HG03520 (cell line): ENCODE measurements around the gene BACH2.
"Not testable (repeated sequence)": the region's sequence is repeated elsewhere in the genome, so short reads cannot be mapped to it uniquely, and the experiment has no call there.

Experiments
- ATAC-seq: cut with Tn5 transposase; IDR thresholded peaks from one replicate; pipeline ENCODE4 v1.9.1; 2021; ENCODE audit warnings: mild to moderate bottlenecking, moderate library complexity; ENCODE audit not compliant: unreplicated experiment

BACH2 gene

DNA sequence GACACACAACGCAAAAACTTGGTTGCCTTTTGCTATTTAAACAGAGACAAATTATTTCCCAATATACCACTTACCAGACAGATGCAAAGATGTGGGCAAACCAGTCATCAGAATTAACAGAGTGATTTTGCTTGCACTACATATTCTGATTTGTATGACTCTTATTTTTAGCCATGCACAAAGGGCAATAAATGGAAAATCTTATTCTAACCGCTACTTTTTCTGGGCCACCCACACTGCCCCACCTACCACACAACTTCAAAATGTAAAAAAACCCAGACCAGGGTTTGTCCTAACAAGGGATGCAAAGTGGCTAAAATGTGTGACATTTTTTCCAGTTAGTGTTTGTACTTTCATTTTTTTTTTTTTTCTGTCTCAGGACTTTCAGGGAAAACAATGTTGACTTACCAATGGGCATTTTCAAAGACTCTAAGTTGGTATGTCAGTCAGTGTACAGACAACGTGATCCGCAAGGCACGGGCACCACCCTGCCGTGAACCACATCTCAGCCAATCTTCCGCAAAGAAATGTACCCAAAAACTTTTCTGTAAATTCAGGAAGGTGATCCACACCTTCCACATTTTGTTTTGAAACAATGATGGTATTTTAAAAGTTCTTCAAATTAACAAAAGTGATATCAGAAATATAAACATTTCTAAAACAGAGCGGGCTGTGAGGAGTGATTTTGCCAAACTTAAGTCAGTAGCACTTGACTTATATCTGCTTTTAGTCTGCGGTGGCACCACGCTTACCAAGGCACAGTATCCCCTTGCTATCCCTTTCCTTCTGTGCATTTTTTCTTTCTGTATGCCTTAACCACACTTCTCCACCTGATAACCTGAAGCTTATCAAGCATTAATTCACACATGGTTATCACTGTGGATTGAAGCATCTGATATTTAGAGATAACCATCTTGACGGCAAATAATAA, 216.8 kb downstream of the BACH2 start:
- no peak for ATAC-seq

DNA sequence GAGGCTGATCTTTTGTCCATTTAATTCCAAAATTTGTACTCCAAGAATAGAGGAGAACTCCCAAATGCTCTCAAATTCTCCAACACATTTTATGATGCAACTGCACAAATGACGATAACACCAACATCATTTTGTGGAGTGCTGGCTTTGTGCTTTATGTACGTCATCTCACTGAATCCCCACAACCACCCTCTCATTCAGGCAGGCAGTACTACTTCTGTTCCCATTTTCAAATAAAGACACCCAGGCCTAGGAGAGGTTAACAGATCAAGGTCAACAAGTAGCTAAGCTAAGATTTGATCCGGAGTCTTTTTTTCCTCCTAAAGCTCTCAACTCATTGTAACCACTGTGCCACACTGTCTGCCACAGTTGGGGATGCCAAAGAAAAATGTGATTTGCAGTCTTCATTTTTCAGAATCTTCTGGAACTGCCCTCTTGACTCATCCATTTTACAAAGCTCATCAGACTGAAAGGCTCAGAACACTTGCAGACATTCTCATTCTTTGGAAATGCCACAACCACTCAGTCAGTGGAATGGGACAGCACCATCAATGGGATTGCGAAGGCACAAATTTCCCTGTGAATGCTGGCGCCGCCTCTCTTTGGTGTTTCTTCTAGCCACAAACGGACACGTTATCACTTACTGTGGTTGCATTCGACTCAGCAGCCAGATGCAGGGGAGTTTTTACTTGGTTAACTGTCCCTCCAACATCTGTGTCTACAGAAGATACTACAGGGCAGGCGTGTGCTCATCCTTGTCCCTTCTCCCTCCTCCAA, 217.9 kb downstream of the BACH2 start:
- ATAC-seq: no peak

DNA sequence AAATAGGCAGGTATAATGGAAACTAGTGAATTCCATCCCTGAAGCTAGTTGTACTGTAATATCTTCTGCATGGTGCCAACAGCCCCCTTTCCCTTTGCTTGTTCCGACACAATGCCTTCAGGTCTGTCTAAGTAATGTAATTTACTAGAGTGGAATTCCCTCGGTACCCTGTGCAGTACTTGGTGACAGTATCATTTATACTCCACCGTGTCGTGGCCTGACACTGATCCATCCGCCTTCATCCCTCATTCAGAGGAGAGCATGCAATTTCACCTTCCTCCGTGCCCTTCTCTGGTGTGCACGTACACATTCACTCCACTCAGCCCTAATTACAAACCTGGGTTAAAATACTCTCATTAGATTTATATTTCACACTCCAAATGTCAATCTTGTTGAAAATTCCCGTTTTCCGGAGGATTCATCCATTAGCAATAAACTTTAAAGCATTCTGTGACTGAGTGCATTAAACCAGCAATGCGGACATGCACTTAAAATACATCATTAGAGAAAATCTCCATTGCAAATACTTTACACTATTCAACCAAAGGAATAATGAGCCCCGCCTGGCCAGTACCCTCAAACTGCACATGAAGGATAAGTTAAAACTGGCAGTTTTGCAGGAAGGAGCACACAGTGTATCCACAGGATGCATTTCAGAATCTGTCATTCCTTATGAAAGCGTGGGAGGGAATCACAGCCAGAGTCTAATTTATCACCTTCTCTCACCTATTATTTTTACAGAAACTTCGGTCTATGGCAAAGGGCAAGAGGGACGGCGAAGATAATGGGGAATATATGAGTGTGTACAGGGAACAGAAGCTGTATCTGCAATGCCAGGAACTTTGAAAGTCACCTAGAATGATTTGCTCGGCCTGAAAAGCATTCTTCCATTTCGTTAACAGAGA, 219.9 kb downstream of the BACH2 start:
- no peak for ATAC-seq

DNA sequence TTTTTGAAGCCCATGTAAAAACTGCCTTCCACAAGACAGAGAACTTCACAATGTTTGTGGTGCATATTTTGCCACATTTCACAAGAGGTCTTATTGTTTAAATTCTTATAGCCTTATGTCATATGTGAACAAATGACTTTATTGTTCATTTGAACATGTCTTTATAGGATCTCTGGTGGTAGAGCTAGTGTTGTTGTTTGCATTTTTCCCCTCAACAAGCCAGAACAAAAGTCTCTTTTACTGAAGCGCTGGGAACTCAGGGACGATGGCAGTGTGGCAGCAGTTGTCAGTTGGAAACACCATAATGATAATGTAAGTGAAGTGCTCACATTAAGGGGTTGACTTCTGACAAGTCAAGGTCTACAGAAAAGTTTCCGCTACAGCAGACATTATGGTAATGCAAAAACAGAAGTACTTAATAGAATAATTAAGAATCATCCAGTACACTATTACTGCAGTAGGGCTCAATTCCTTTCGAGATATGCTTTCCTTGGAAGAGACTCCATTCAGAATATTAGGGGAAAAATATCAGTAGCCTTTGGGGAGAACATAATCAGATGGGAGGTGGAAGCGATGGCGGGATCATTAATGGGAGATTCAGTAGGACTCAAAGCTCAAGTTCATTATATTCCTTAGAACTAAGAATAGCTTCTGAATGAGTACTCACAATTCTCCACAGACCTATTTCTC, 222.3 kb downstream of the BACH2 start:
- no peak for ATAC-seq

DNA sequence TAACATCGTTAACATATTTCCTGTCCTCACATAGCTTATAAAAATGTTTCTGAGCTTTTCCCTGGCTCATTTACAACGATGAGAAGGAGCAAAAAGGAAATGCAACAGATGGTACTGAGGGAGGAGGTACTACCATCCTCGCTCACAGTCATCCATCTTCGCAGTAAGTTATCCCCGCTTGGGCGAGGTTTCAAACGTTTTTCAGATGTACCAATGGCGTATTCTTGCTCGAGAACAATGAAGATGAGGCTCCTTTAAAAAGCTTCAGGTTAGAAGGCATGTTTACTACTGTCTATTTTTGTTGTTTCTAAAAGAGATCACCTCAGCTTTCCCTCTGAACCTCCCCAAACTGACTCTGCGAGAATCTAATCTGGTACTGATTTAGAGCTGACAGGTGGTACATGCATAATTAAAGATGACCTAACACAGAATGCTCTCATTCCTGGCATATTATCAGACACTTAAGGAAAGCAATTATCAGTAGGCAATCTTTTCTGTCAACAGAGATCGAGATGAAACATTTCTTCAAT, 223.6 kb downstream of the BACH2 start:
- no peak for ATAC-seq

DNA sequence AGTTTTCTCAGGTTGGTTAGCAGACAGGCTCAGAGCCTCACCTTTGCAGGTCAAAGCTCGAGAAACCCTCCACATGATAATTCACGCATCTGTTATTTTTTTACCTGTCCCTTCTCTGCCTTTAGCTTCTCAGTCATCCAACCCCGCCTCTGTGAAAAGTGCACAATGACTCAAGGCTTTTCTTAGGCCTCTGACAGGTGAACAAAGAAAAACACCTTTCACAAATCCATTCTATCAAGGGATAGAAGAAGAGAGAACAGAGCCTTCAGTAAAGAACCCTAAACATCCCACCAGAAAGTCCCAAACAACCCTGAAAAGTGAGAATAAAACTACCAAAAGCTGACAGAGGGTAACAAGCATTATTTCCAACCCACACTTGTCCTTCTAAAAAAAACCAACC, 224.1 kb downstream of the BACH2 start:
- no peak for ATAC-seq

DNA sequence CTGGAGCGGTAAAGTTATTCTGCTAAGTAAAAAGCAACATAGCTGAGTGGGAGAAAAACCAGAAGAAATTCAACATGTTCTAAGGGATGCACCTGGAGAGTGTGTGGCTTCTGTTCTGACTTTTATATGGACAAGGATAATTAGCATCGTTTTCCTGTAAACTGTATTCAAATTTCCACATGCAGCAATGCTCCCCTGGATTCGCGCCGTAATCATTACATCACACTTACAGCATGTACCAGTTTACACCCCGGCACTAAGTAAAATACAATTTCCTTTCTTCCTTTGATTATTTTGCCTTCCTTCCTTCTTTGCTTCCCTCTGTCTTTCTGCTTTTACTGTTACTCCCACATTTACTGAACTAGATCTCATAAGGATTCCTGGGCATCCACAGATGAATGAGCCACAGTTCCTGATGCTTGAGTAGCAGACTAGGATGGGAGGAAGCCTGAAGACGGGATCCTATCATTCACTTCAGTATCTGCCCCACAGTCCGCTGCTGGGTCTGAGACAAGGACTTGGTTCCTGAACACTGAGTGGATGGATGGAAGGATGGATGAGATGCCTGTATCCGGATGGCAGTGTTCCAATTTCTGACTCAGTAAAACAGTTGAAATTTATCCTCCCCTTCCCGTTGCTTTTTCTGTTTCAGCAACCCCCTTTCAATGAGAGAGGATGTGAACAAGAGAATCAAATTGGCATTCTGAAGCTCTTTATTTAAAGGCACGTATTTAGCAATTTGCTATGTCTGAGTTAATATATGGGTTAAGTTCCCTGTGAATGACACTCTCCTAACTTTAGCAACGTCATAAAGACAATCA, 227.7 kb downstream of the BACH2 start:
- ATAC-seq: no peak

DNA sequence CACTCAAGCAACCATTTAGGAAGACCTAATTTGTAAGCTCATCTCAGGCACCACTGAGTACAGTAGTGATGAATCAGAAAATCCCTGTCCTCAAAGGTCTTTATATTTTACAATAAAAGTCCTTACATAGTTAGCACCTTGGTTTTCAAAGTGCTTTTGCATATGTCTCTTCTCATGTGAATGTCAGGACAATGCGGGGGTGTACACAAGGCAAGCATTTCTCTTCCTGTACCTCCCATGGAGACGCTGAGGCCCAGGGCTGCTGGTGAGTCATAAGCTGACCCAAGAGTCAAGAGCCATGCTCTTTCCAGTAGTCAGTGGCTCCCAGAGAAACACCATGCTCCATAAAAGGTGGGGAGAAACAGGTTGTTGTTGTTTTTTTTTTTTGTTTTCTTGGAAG, 228.4 kb downstream of the BACH2 start:
- ATAC-seq: no peak

DNA sequence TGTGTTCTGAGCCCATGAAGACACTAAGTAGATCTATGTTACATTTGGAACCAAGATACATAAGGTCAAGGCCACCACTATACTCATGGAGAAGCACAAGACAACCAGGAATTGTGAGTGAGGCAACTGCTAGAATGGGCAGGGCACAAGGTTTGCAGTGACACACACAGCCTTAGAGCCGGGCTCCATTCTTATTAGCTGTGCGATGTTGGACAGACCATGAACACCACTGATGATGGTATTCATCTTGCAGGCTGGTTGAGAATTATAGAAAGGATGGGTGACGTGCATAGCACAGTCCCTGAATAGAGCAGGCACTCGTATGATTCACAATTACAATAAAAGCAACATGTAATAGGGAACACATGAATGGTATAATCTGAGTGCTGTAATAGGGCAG, 229.9 kb downstream of the BACH2 start:
- no peak for ATAC-seq

DNA sequence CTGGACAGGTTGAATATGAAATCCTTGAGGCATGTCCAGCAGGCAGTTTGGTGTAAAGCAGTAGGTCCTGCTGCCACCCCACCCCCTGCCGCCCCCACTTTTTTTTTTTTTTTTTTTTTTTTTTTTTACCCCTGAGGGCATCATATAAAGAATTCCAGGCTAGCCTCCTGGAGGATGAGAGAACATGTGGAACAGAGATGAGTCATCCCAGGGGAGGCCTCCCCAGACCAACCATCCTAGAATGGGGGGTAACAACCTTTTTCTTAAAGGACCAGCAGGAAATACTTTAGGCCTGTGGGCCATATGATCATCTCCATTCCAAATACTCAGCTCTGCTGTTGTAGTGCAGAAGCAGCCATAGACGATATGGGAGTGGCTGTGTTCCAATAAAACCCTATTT, 231.5 kb downstream of the BACH2 start:
- ATAC-seq: no peak

DNA sequence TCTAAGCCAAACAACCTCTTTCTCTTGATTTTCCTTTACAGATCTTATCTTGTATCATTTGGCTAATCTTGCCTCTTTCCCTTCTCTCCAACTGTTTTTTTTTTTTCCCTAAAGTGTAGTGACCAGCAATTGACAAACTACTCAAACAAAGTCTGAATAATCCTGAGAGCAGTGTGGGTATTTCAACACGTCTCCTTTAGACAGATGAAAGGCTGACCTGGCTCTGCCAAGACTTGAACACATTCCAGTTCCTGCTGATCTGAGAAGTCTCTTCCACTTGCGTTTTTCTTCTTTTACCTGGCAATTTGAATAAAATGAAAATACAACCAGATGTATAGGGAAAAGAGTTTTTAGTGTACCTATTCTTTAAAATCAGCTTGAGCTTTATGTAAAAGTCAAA, 234.0 kb downstream of the BACH2 start:
- ATAC-seq: no peak

DNA sequence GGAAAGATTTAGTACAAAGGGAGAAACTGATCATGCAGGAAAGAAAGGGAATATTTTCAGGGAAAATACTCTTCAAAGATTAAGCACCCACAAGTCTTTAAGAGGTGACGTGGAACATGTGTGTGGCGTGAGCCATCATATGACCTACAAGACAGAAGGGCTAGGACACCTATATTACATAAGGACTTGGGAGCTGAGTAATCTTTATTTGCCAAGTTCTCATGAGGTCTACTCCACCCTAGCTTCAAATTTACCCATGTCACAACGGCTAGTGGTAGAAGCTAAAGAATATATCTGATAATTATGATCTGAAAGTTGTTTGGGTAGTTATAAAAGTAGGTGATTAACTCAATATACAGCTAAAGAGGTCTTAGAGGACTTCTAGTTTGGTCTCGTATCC, 234.6 kb downstream of the BACH2 start:
- no peak for ATAC-seq

DNA sequence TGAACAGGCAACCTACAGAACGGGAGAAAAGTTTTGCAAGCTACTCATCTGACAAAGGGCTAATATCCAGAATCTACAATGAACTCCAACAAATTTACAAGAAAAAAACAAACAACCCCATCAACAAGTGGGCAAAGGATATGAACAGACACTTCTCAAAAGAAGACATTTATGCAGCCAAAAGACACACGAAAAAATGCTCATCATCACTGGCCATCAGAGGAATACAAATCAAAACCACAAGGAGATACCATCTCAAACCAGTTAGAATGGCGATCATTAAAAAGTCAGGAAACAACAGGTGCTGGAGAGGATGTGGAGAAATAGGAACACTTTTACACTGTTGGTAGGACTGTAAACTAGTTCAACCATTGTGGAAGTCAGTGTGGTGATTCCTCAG, 237.5 kb downstream of the BACH2 start:
- ATAC-seq: not testable (repeated sequence)

DNA sequence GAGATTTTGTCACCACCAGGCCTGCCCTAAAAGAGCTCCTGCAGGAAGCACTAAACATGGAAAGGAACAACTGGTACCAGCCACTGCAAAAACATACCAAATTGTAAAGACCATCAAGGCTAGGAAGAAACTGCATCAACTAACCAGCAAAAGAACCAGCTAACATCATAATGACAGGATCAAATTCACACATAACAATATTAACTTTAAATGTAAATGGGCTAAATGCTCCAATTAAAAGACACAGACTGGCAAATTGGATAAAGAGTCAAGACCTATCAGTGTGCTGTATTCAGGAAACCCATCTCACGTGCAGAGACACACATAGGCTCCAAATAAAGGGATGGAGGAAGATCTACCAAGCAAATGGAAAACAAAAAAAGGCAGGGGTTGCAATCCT, 240.7 kb downstream of the BACH2 start:
- ATAC-seq: not testable (repeated sequence)

DNA sequence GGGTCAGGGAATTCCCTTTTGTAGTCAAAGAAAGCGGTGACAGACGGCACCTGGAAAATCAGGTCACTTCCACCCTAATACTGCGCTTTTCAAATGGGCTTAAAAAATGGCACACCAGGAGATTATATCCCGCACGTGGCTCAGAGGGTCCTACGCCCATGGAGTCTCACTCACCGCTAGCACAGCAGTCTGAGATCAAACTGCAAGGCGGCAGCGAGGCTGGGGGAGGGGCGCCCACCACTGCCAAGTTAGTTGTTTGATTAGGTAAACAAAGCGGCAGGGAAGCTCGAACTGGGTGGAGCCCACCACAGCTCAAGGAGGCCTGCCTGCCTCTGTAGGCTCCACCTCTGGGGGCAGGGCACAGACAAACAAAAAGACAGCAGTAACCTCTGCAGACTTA, 242.4 kb downstream of the BACH2 start:
- ATAC-seq: not testable (repeated sequence)

DNA sequence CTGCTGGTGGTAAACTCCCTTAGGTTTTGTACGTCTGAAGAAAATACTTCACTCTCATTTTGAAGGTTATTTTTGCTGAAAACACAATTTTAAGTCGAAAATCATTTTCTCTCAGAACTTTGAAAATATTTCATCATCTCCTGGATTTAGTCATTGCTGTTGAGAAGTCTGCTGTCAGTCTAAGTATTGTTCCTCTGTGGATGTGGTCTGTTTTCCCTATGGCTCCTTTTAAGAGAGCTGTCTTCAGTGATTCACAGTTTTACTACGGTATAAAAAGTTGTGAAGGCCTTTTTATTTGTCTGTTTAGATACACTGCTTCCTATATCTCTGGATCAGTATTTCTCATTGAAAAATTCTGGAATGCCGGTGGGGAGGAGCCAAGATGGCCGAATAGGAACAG, 243.0 kb downstream of the BACH2 start:
- ATAC-seq: no peak

DNA sequence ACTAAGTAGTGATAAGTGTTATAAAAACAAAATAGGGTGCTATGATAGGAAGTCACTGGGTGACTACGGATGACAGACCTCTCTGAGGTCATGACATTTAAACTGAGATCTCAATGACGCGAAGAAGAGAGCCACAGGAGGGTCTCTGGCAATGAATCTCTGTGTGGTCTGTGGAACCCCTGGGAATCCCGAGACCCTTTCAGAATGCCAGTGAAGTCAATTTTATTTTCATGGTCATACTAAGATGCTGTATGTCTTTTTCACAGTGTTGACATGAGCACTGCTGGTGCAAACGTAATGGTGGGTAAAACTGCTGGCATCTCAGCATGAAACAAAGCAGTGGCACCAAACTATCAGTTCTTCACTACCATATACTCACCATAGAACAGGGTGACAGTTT, 247.3 kb downstream of the BACH2 start:
- no peak for ATAC-seq

DNA sequence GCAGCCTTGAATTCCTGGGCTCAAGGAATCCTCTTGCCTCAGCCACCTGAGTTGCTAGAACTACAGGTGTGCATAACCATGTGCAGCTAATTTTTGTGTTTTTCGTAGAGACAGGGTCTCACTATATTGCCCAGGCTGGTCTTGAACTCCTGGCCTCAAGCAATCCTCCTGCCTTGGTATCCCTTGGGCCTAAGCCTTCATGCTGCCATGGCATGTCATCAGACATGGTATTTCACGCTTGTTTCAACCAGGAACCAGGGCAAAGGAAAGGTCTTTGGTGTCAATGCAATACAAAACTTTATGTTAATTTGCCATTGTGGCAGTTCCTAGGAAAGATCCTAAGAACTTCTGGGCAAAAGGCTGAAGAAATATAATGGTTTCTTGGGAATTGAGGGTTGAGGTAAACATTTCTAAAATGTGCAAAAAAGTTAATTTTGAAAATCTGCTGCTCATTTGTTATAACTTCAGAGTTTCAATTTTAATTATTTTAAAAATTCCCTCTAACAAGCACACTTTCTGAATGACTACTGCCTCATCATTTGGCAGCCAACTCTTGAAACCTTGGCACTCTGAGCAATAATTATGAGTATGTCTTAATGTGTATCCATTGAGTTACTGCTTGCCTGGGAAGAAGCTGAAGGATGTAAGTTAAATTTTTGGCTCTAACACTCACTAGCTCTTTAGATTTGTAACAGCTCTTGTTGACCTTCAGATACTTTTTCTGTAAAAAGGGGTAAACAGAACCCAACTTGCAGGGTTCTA, 248.3 kb downstream of the BACH2 start:
- ATAC-seq: no peak

DNA sequence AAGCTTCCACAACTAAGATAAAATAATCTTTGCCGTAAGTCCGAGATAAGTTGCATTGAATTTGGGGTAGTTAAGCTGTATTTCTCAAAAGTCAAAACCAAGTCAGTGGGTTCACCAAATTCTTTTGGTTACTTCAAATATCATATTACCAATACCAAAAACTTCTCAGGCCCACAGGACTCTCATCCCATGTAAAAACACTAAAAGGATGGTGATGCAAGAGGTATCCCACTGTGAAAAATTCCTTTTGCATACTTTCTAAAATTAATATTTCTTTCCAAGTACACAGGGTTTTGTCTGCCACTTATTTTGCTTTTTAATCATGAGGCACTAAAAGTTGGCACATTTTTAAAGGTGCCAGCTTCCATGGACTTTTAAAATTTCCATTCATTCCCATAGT, 251.1 kb downstream of the BACH2 start:
- no peak for ATAC-seq
